Activated CD8-positive, alpha-beta memory T cell treated with anti-CD3 and anti-CD28 coated beads, Interleukin-2, amount 50 U/mL, for 1 hour (primary cell): ENCODE results near the gene EML1.

Experiments
- DNase-seq: peaks from one replicate; pipeline ENCODE4 v3.0.0-alpha.2; 2020; ENCODE audit errors: extremely low read depth

Gene EML1

DNA sequence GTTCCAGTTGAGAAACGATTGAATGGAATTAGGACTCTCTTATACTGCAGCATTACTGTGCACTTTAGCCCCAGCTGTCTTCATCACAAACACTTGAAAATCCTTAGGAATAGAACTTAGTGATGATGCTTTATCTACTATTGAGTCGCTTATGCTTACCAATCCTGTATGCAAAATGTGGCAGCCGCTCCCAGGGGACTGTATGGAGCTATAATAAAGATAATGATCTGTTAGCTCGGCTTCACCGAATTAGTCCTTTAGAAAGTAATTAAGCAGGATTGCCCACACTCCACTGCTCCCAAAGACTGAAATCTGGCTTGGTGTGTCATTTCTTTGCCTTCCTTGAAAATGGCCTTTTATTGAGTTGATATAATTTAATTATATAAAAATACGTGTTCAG, 10.6 kb downstream of the EML1 start:
- DNase-seq: no peak

- DNase-seq: no peak
Measured at GRCh38 chr14:99805757-99806439, 12.7 kb downstream of the EML1 start.

DNA sequence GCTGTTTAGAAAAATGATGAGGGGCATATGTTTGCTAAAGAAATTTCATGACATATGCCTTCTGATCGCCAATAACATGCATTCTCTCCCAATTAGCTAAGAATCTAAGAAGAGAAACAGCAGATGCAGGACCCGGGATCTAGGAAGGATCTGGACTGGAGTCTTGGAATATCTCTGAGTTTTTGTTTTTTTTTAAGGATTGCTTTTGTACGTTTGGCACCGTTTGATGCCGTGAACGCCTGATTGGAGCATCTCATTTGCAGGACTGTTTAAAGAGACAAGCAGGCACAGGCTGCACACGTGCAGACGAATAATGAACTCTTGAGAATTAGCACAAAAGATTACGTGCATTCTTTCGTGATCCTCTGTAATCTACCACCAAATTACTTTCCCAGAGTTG, 13.6 kb downstream of the EML1 start:
- DNase-seq: no peak

- DNase-seq: no peak
Measured at GRCh38 chr14:99807413-99808153, 14.4 kb downstream of the EML1 start.

DNA sequence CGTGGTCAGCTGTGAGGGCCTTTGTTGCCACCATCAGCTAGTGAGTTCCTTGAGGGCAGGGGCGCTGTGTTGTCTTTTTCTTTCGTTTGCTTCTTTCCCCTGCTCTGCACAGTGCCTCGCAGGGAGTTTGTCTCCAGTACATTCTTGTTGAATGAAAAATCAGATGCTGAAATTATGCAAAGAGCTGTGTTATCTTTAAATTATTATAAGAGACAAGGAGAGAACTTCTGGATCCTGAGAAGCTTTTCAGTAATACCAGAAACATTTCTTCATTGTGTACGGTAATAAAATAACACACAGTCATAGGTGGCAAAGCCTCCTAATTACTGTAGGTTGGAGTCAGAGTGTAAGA, 14.9 kb downstream of the EML1 start:
- DNase-seq: no peak

DNA sequence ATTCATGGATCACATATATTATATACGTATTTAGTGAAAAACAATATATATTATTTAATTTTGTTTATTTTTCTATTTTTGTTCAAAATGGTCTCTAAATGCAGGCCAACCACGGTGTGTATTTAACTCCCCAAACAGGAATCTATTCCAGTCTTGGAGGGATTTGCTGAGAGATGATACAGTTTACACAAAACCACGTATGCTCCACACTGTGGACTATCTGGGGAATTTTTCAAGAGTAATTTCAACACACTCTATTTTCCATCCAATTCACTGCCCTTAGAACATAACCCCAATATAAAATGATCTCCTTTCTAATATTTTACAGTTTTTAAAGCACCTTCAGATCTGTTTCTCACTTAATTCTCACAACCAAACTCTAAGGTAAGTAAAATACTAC, 15.3 kb downstream of the EML1 start:
- no peak for DNase-seq

DNA sequence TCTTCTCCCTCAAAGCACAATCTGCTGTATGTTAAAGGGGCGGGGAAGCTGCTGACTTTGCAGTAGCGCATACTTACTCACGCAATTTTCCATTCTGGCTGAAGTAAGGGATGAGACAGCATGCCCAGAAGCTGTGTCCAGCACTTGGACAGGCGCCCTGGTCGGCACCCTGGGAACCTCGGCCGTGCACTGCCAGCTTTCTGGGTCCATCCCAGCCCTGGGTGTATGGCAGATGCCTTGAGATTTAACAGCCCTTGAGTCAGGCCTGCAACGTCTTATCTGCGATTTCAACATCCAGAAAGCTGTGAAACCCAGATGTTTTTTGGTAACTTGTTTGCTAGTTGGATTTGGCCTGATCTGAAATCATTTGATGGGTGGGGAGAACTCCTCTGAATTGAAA, 16.1 kb downstream of the EML1 start:
- no peak for DNase-seq

- DNase-seq: no peak
Measured at GRCh38 chr14:99809859-99810558, 16.8 kb downstream of the EML1 start.

DNA sequence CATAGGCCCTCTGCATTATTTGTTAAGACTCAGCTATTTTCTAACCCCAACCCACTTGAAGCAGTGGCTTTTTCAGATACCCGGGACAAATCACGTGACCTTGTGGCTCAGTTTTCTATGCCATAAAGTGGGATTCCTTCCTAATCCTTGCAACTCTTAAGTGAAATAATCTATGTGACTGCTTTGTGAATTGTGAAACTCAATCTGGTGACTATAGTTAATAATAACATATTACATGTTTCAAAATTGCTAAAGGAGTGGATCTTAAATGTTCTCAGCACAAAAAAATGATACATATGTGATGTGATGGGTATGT, 17.3 kb downstream of the EML1 start:
- no peak for DNase-seq

- no peak for DNase-seq
Measured at GRCh38 chr14:99812096-99812750, 19.0 kb downstream of the EML1 start.

DNA sequence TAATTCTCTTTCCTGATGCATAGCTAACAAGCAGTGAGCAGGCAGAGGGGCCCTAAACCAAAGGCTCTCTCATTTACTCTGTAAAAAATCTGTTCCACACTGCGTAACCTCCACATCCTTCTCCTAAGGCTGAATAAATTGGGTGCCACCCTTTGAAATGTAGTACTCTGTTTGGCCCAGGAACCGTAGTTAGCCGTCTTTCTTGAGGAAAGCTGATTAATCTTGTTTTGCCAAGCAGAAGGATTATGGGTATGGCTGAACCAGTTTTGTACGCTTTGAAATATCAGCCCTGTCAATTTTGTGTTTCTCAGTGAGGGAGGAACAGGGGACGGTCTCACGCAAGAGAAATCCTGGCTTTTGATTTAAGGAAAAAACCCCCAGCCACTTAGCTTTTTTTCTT, 19.7 kb downstream of the EML1 start:
- DNase-seq: no peak

DNA sequence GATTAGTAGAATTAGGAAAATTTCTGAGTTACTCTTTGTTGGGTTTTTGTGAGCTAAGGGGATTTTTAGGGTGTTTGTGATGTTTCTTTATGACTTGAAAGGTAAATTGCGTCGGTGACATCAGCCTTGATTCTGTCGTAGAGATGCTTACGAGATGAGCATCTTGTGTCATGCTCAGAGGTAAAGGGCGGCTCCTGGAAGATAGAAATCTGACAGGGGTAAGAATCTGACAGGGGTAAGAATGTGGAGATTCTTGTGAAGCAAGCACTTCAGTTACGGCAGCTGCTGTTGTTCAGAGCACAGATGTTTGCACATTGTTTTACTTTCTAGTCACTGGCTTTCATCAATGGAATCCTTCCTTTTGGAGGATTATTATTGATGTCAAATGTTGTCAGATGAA, 22.5 kb downstream of the EML1 start:
- no peak for DNase-seq

- no peak for DNase-seq
Measured at GRCh38 chr14:99816217-99816616, 23.0 kb downstream of the EML1 start.

DNA sequence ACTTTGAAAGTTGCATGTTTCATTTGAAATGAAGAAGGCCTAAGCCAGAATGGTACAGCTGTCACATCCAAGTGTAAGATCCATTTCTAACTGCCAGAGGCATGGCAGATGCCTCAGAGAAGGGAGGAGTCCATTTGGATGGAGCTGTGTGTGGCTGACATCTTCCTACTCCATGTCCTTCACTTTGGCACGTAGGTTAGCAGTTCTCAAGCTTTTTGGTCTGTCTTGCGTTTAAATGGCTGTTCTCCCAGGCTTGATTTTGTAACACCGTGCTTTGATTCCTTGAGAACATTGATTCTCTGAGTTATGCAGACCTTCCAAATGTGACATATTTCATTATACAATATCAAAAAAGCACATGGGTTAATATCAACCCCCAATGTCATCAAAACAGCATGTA, 23.4 kb downstream of the EML1 start:
- DNase-seq: no peak

DNA sequence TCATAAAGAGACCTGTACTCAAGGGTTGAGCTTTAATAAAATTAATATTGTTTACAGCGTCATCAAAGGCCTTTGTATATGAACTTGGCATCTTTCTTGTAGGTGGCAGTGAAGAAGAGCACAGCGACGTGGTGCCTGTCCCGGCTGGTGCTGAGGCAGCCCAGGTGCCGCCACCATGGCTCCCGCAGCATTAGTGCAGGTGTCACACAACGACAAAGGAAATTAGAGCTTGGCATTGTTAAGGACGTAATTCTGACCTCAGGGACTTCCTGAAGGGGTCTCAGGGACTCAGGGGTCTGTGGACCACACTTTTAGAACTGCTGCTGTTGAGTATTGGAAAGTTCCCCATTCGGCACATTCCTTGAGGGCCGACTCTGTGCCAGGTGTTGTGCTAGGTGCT, 24.1 kb downstream of the EML1 start:
- no peak for DNase-seq

DNA sequence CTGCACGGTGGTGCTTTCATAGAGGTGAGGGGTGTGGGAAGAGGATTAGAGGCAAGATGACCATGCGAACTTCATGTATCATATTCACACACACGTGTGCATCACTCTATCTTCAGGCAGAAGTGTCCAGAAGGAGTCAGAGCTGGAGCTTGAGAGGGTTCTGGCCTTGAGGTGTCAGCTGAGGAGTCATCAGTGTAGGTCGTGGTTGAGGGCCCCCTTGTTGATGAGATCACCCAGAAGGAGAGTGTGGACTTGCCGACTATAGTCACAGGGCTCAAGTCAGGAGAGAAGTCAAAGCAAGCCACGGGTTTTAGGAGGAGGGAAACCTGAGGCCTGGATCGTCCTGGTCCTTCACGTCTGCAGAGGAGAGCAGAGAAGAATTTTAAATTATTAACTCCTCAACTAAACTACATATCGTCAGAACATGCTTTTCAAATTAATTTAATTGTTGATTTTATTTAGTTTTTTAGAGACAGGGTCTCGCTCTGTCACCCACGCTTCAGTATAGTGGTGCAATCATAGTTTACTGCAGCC, 25.4 kb downstream of the EML1 start:
- DNase-seq: no peak

- no peak for DNase-seq
Measured at GRCh38 chr14:99819514-99819913, 26.3 kb downstream of the EML1 start.

- no peak for DNase-seq
Measured at GRCh38 chr14:99820702-99821331, 27.6 kb downstream of the EML1 start.

GRCh38 chr14:99821519-99822508, 28.6 kb downstream of the EML1 start:
- DNase-seq: no peak

- no peak for DNase-seq
Measured at GRCh38 chr14:99822800-99823455, 29.7 kb downstream of the EML1 start.
